Cardiac fibroblast (primary cell): ENCODE measurements around the gene OR2Y1.

Source experiments
- DNase-seq, 2 donors: peaks; one replicate each; pipeline versions ENCODE4 v3.0.0 to v3.0.0-alpha.2; 2010; ENCODE audit warnings: low read depth in 2 of 2
- H3K4me3 ChIP-seq, 2 donors: replicated peaks in 1 of 2; 1 replicate in 1 of 2; 2 replicates in 1 of 2; pipeline ENCODE4 v1.5.1; 2011; ENCODE audit warnings: low read depth in 2 of 2, low read length in 2 of 2, mild to moderate bottlenecking in 2 of 2, moderate library complexity in 1 of 2
- TF ChIP-seq, protein P1 (sequence below): IDR thresholded peaks from one replicate; pipeline ENCODE4 v1.5.1; 2011; ENCODE audit warnings: low read depth, mild to moderate bottlenecking, low read length, inconsistent platforms

Gene OR2Y1

DNA sequence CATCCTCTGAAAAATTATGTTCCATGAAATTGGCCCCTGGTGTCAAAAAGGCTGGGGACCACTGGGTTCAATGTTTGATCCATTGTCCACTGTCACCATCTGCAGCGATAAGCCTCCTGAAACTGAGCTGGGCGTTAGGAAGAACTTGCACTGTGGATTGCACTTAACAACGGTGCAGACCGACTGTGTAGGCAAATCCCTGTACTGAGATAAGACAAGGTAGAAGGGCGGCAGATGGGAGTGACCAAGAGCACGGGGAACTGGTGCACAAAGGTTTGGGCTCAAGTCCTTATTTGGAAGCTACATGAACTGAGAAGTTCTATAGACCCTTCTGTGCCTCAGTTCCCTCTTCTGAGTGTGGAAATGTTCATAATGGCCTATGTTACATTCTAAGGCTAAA, 48.8 kb downstream of the OR2Y1 start:
- TF ChIP-seq, protein P1, sequence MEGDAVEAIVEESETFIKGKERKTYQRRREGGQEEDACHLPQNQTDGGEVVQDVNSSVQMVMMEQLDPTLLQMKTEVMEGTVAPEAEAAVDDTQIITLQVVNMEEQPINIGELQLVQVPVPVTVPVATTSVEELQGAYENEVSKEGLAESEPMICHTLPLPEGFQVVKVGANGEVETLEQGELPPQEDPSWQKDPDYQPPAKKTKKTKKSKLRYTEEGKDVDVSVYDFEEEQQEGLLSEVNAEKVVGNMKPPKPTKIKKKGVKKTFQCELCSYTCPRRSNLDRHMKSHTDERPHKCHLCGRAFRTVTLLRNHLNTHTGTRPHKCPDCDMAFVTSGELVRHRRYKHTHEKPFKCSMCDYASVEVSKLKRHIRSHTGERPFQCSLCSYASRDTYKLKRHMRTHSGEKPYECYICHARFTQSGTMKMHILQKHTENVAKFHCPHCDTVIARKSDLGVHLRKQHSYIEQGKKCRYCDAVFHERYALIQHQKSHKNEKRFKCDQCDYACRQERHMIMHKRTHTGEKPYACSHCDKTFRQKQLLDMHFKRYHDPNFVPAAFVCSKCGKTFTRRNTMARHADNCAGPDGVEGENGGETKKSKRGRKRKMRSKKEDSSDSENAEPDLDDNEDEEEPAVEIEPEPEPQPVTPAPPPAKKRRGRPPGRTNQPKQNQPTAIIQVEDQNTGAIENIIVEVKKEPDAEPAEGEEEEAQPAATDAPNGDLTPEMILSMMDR: no peak
- no peak for DNase-seq
- no peak overlapping the region for H3K4me3 ChIP-seq

DNA sequence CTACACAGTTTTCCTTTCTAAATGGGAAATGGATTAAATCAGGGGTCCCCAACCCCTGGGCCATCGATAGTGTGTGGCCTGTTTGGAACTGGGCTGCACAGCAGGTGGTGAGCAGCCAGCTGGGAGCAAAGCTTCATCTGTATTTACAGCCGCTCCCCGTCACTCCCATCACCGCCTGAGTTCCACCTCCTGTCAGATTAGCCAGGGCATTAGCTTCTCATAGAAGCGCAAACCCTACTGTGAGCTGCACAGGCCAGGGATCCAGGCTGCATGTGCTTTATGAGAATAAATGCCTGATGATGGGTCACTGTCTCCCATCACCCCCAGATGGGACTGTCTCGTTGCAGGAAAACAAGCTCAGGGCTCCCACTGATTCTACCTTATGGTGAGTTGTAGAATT, 49.3 kb downstream of the OR2Y1 start:
- DNase-seq: no peak
- no peak overlapping the region for H3K4me3 ChIP-seq
- TF ChIP-seq, protein P1: no peak

DNA sequence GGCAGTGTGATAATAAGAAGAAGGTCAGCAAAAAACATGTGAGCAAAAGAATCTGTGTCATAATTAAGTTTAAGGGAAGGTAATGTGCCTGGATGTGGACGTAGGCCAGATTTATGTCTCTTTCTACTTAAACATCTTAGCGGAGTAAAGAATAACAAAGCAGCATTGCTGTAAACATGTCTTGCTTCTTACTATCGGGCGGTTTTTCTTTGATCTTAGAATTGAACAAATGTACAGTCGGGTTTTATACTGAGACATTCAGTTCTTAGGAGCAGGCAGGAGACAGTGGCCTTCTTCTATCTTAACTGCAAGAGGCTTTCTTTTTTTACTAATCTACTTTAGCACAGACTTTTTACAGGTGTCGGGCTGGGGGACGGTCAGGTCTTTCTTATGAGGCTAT, 50.1 kb downstream of the OR2Y1 start:
- DNase-seq: no peak
- TF ChIP-seq, protein P1: no peak
- no peak overlapping the region for H3K4me3 ChIP-seq
